Neural progenitor cell (in vitro differentiated cells): ENCODE data around the gene TMEM25.

Experiments
- CTCF ChIP-seq: fragments of 200-600 bp; sonication (generic); IDR thresholded peaks from 2 replicates; pipeline ENCODE4 v1.5.1; 2017; ENCODE audit warnings: antibody characterized with exemption, mild to moderate bottlenecking
- EZH2 ChIP-seq: fragments of 200-600 bp; sonication (generic); IDR thresholded peaks from 2 replicates; pipeline ENCODE4 v1.6.1; 2017; ENCODE audit warnings: antibody characterized with exemption, mild to moderate bottlenecking, moderate library complexity

GRCh38 chr11:118560806-118561205, 29.8 kb downstream of the TMEM25 start:
- no peak for TF ChIP-seq CTCF
- no peak for TF ChIP-seq EZH2
